Measurements from ENCODE around the gene STX18. TPM values are rescaled to one million over a fixed set of nuclear protein-coding genes. Genes with fewer than 3 reads are reported as not detected.

Gene STX18
- total and polyA plus RNA-seq, 2 of the 13 experiments (the other 11 are each of a cell fraction or from before 2014, with no cell fraction given) = 23.9 to 37.1 TPM

- Histone ChIP-seq H3K4me3 (replicated peaks in 1 of 3; ENCODE audit: insufficient read depth in 1 of 3, low read depth in 2 of 3, low read length in 3 of 3) (no peak overlapping the region), H3K27me3 (ENCODE audit: control insufficient read depth in 1 of 2, insufficient read depth in 2 of 2, low read length in 2 of 2) (no peaks in the 10 kb centered on the region), H3K36me3 (replicated peaks in 1 of 2; ENCODE audit: control insufficient read depth in 1 of 2, insufficient read depth in 2 of 2, low read length in 2 of 2) (peaks cover 13 to 45% of the 10 kb centered on the region in 2 experiments), H4K20me1 (ENCODE audit: insufficient read depth, low read length) (no peaks in the 10 kb centered on the region), H3K79me2 (ENCODE audit: insufficient read depth, low read length) (no peaks in the 10 kb centered on the region), H2AFZ (ENCODE audit: low read length) (no peak overlapping the region), H3K4me2 (ENCODE audit: low read depth, low read length) (no peak overlapping the region), H3K27ac (ENCODE audit: extremely low read length, insufficient read depth, low read length) (no peak overlapping the region), H3K9ac (ENCODE audit: insufficient read depth, low read depth, low read length) (no peak overlapping the region), H3K4me1 (ENCODE audit: insufficient read depth, low read length) (no peaks in the 10 kb centered on the region), H3K9me3 (ENCODE audit: low read length) (no peaks in the 10 kb centered on the region)
- no peak for ATAC-seq
- ChIA-PET POLR2A (no interaction called here), CTCF (ENCODE audit: low intra/inter-chr PET ratio, low total read pairs) (no interaction called here)
- FAIRE-seq = no peak
- intact Hi-C loops (cut with micrococcal nuclease; ENCODE audit: unreplicated experiment) (no loop called here), in situ Hi-C loops (cut with HindIII; ENCODE audit: extremely low pct_ligation_motif_present, low pct_unique_long_range_greater_than_20kb) (no loop called here)
- TF ChIP-seq ZXDC (CRISPR knock-in tag; IDR thresholded peaks at IDR 0.05) = no peak
- TF ChIP-seq PAX8 (CRISPR knock-in tag; IDR thresholded peaks at IDR 0.05; ENCODE audit: borderline replicate concordance) = no peak
- no peak for TF ChIP-seq RBAK (CRISPR knock-in tag; IDR thresholded peaks at IDR 0.05)
- TF ChIP-seq RELA (CRISPR knock-in tag; IDR thresholded peaks at IDR 0.05) = no peak
- TF ChIP-seq MBD4 (IDR thresholded peaks at IDR 0.05; ENCODE audit: borderline replicate concordance, low read length) = no peak
- no peak for TF ChIP-seq ESRRA (CRISPR knock-in tag; IDR thresholded peaks at IDR 0.05; ENCODE audit: low read depth)
- no peak for TF ChIP-seq ZNF24 (IDR thresholded peaks at IDR 0.05)
- TF ChIP-seq ZNF75D (CRISPR knock-in tag; IDR thresholded peaks at IDR 0.05; ENCODE audit: borderline replicate concordance) = no peak
- no peak for TF ChIP-seq TRAFD1 (CRISPR knock-in tag; IDR thresholded peaks at IDR 0.05; ENCODE audit: borderline replicate concordance)
- TF ChIP-seq NCOA2 (CRISPR knock-in tag; IDR thresholded peaks at IDR 0.05) = no peak
- no peak for TF ChIP-seq ZNF432 (CRISPR knock-in tag; IDR thresholded peaks at IDR 0.05; ENCODE audit: borderline replicate concordance)
- no peak for TF ChIP-seq ZNF383 (CRISPR knock-in tag; IDR thresholded peaks at IDR 0.05; ENCODE audit: borderline replicate concordance)
- no peak for TF ChIP-seq RORA (CRISPR knock-in tag; IDR thresholded peaks at IDR 0.05)
- no TSS peak for BruUV-seq (replicated peaks)
- DNase-seq (ENCODE audit: low spot score) = no peak
- 93% methylated on average over 3 of the region's 5 CpGs for WGBS (ENCODE audit: low lambda C conversion rate)
Observed at GRCh38 chr4:4427886-4428285, 114.0 kb downstream of the STX18 start.

Measured in HepG2 (cell line).